Neural cell (in vitro differentiated cells): Measurements from ENCODE around the gene ACER2. TPM values are rescaled to one million over a fixed set of nuclear protein-coding genes. Genes with fewer than 3 reads are reported as not detected.

Source experiments
- H2AFZ ChIP-seq: fragments of 200-600, 300-800 bp; sonication (generic), shearing (Covaris generic); 2 replicates; pipeline ENCODE4 v1.6.0; 2014; ENCODE audit warnings: low read depth, mild to moderate bottlenecking, antibody characterized with exemption, low read length, moderate library complexity
- H3F3A ChIP-seq: fragments of 200-600 bp; shearing (Covaris generic); 2 replicates; pipeline ENCODE4 v1.6.1; 2016; ENCODE audit warnings: mild to moderate bottlenecking, moderate library complexity, mixed read lengths, antibody characterized with exemption, low read length; ENCODE audit not compliant: insufficient read depth, poor library complexity, severe bottlenecking
- H3K27ac ChIP-seq: fragments of 200-600, 300-800 bp; sonication (generic), shearing (Covaris generic); 2 replicates; pipeline ENCODE4 v1.5.1; 2014; ENCODE audit warnings: mild to moderate bottlenecking, low read length, moderate library complexity
- H3K27me3 ChIP-seq: fragments of 300-800, 200-600 bp; sonication (generic), shearing (Covaris generic); 2 replicates; pipeline ENCODE4 v1.6.0; 2014; ENCODE audit warnings: mild to moderate bottlenecking, low read depth, low read length, moderate library complexity; ENCODE audit not compliant: insufficient read depth
- H3K36me3 ChIP-seq: fragments of 300-800, 200-600 bp; sonication (generic), shearing (Covaris generic); 2 replicates; pipeline ENCODE4 v1.5.1; 2014; ENCODE audit warnings: mild to moderate bottlenecking, antibody characterized with exemption, low read length, moderate library complexity; ENCODE audit not compliant: insufficient read depth
- H3K4me2 ChIP-seq: fragments of 300-800, 200-600 bp; sonication (generic), shearing (Covaris generic); 2 replicates; pipeline ENCODE4 v1.6.0; 2014; ENCODE audit warnings: mild to moderate bottlenecking, low read length
- H3K4me3 ChIP-seq: fragments of 300-800, 200-600 bp; sonication (generic), shearing (Covaris generic); 2 replicates; pipeline ENCODE4 v1.5.1; 2014; ENCODE audit warnings: mild to moderate bottlenecking, low read length, moderate library complexity
- H3K79me2 ChIP-seq: fragments of 200-600 bp; shearing (Covaris generic); replicated peaks from 2 replicates; pipeline ENCODE4 v1.6.0; 2014; ENCODE audit warnings: mild to moderate bottlenecking, low read length, moderate library complexity; ENCODE audit not compliant: insufficient read depth
- H3K9ac ChIP-seq: fragments of 300-800, 200-600 bp; sonication (generic), shearing (Covaris generic); 2 replicates; pipeline ENCODE4 v1.6.1; 2016; ENCODE audit warnings: mild to moderate bottlenecking, low read length, mixed read lengths
- H3K9me2 ChIP-seq: fragments of 200-600 bp; shearing (Covaris generic); 2 replicates; pipeline ENCODE4 v1.6.1; 2016; ENCODE audit warnings: mild to moderate bottlenecking, low read length, mixed read lengths; ENCODE audit not compliant: insufficient read depth
- H3K9me3 ChIP-seq: fragments of 200-600, 300-800 bp; sonication (generic), shearing (Covaris generic); 2 replicates; pipeline ENCODE4 v1.6.1; 2016; ENCODE audit warnings: mild to moderate bottlenecking, mixed run types, low read length, moderate library complexity, mixed read lengths
- H4K20me1 ChIP-seq: fragments of 200-600 bp; shearing (Covaris generic); 2 replicates; pipeline ENCODE4 v1.6.1; 2016; ENCODE audit warnings: mild to moderate bottlenecking, mixed run types; ENCODE audit not compliant: insufficient read depth
- CTCF ChIP-seq: fragments of 450-650 bp; IDR thresholded peaks from 2 replicates; pipeline ENCODE4 v1.5.1; 2014; ENCODE audit warnings: antibody characterized with exemption, mild to moderate bottlenecking, moderate library complexity; ENCODE audit not compliant: poor library complexity, severe bottlenecking
- EP300 ChIP-seq: fragments of 450-650 bp; conservative IDR thresholded peaks from 2 replicates; pipeline ENCODE4 v1.6.1; 2014; ENCODE audit warnings: antibody characterized with exemption, mild to moderate bottlenecking, moderate library complexity; ENCODE audit not compliant: poor library complexity, severe bottlenecking
- EZH2 ChIP-seq: fragments of 200-600, 300-800 bp; shearing (Covaris generic), sonication (generic); IDR thresholded peaks from 2 replicates; pipeline ENCODE4 v1.6.1; 2014; ENCODE audit warnings: antibody characterized with exemption, low read length, borderline replicate concordance, mild to moderate bottlenecking; ENCODE audit not compliant: insufficient read depth, poor library complexity, severe bottlenecking
- MXI1 ChIP-seq: fragments of 450-650 bp; conservative IDR thresholded peaks from 2 replicates; pipeline ENCODE4 v1.6.1; 2014; ENCODE audit warnings: antibody characterized with exemption, mild to moderate bottlenecking; ENCODE audit not compliant: poor library complexity, severe bottlenecking
- POLR2AphosphoS5 ChIP-seq: IDR thresholded peaks from 2 replicates; pipeline ENCODE4 v1.6.1; 2012
- RAD21 ChIP-seq: fragments of 450-650 bp; conservative IDR thresholded peaks from 2 replicates; pipeline ENCODE4 v1.6.1; 2014; ENCODE audit warnings: antibody characterized with exemption, mild to moderate bottlenecking, moderate library complexity
- REST ChIP-seq: IDR thresholded peaks from 2 replicates; pipeline ENCODE4 v1.6.1; 2012; ENCODE audit warnings: borderline replicate concordance
- SMC3 ChIP-seq: fragments of 450-650 bp; conservative IDR thresholded peaks from 2 replicates; pipeline ENCODE4 v1.6.1; 2014; ENCODE audit warnings: antibody characterized with exemption, mild to moderate bottlenecking, moderate library complexity; ENCODE audit not compliant: poor library complexity
- TAF1 ChIP-seq: IDR thresholded peaks from 2 replicates; pipeline ENCODE4 v1.6.1; 2012; ENCODE audit warnings: low read depth
- polyA plus RNA-seq: library from polyadenylated mRNA; depleted of rRNA; stranded (reverse); fragments of >200 nt; gene quantifications from 2 replicates; pipeline ENCODE4 v1.2.3, GENCODE V29; 2014

Gene ACER2
- polyA plus RNA-seq, 1 donor from 2014 or later = 3.0 TPM

- H3K9ac ChIP-seq = no peak overlapping the region
- no peak for TF ChIP-seq SMC3
- TF ChIP-seq MXI1 = no peak
- TF ChIP-seq CTCF = no peak
- TF ChIP-seq TAF1 = no peak
- TF ChIP-seq POLR2AphosphoS5 = no peak
- TF ChIP-seq REST = no peak
- TF ChIP-seq RAD21 = no peak
- TF ChIP-seq EP300 = no peak
- no peak for TF ChIP-seq EZH2
- no peaks in the 10 kb centered on the region for H3K79me2 ChIP-seq
- H3K27me3 ChIP-seq = no peaks in the 10 kb centered on the region
- no peak overlapping the region for H3K4me2 ChIP-seq
- no peak overlapping the region for H3K27ac ChIP-seq
- H3F3A ChIP-seq = no peaks in the 10 kb centered on the region
- H3K36me3 ChIP-seq = no peaks in the 10 kb centered on the region
- H3K9me3 ChIP-seq = no peaks in the 10 kb centered on the region
- no peak overlapping the region for H3K4me3 ChIP-seq
- no peak overlapping the region for H2AFZ ChIP-seq
- no peaks in the 10 kb centered on the region for H3K9me2 ChIP-seq
- no peaks in the 10 kb centered on the region for H4K20me1 ChIP-seq
These were observed 37.6 kb downstream of the ACER2 start for GRCh38 chr9:19446361-19446861.

- no peak overlapping the region for H3K4me3 ChIP-seq
- no peak overlapping the region for H3K27ac ChIP-seq
- no peak overlapping the region for H3K9ac ChIP-seq
- H2AFZ ChIP-seq = no peak overlapping the region
- no peaks in the 10 kb centered on the region for H3K36me3 ChIP-seq
- TF ChIP-seq EZH2 (no peak), MXI1 (no peak), POLR2AphosphoS5 (no peak), EP300 (no peak), TAF1 (no peak), RAD21 (no peak), REST (no peak), SMC3 (no peak), CTCF (no peak)
- H3K79me2 ChIP-seq = no peaks in the 10 kb centered on the region
- no peaks in the 10 kb centered on the region for H3F3A ChIP-seq
- H4K20me1 ChIP-seq = no peaks in the 10 kb centered on the region
- no peaks in the 10 kb centered on the region for H3K9me3 ChIP-seq
- no peaks in the 10 kb centered on the region for H3K27me3 ChIP-seq
- H3K9me2 ChIP-seq = no peaks in the 10 kb centered on the region
- H3K4me2 ChIP-seq = no peak overlapping the region
These were observed 42.7 kb downstream of the ACER2 start for GRCh38 chr9:19451240-19452087.
